GM12875 (cell line): ENCODE data around the gene KIRREL1.

Experiments
- H3K4me3 ChIP-seq: one replicate; pipeline ENCODE4 v1.5.1; 2011; ENCODE audit warnings: low read depth, low read length, control low read depth
- TF ChIP-seq, protein P1 (sequence below): IDR thresholded peaks from 2 replicates; pipeline ENCODE4 v1.5.1; 2011; ENCODE audit warnings: low read depth, mild to moderate bottlenecking, control low read depth, inconsistent platforms, low read length, moderate library complexity, borderline replicate concordance; ENCODE audit not compliant: insufficient read depth

The KIRREL1 gene

GRCh38 chr1:158043232-158043631 is 49.8 kb downstream of the KIRREL1 start:
- TF ChIP-seq, protein P1, sequence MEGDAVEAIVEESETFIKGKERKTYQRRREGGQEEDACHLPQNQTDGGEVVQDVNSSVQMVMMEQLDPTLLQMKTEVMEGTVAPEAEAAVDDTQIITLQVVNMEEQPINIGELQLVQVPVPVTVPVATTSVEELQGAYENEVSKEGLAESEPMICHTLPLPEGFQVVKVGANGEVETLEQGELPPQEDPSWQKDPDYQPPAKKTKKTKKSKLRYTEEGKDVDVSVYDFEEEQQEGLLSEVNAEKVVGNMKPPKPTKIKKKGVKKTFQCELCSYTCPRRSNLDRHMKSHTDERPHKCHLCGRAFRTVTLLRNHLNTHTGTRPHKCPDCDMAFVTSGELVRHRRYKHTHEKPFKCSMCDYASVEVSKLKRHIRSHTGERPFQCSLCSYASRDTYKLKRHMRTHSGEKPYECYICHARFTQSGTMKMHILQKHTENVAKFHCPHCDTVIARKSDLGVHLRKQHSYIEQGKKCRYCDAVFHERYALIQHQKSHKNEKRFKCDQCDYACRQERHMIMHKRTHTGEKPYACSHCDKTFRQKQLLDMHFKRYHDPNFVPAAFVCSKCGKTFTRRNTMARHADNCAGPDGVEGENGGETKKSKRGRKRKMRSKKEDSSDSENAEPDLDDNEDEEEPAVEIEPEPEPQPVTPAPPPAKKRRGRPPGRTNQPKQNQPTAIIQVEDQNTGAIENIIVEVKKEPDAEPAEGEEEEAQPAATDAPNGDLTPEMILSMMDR, result no peak
- no peak overlapping the region for H3K4me3 ChIP-seq

DNA sequence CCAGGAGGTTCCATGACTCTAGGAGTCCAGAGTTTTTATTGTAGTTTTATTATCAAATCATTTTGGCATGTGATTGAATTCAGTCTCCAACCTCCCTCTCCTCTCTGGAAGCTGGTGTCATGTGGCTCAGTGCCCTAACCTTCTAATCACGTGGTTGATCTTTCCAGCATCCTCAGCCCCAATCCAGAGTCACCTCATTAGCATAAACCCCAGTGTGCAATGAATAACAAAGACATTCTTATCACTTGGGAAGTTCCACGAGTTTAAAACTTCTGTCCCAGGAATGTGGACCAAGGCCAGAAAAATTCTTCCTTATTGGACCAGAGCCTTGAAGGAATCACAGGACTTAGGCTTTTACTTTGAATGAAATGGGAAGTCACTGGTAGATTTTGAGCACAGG is 52.2 kb downstream of the KIRREL1 start:
- TF ChIP-seq, protein P1, result no peak
- H3K4me3 ChIP-seq, result no peak overlapping the region

DNA sequence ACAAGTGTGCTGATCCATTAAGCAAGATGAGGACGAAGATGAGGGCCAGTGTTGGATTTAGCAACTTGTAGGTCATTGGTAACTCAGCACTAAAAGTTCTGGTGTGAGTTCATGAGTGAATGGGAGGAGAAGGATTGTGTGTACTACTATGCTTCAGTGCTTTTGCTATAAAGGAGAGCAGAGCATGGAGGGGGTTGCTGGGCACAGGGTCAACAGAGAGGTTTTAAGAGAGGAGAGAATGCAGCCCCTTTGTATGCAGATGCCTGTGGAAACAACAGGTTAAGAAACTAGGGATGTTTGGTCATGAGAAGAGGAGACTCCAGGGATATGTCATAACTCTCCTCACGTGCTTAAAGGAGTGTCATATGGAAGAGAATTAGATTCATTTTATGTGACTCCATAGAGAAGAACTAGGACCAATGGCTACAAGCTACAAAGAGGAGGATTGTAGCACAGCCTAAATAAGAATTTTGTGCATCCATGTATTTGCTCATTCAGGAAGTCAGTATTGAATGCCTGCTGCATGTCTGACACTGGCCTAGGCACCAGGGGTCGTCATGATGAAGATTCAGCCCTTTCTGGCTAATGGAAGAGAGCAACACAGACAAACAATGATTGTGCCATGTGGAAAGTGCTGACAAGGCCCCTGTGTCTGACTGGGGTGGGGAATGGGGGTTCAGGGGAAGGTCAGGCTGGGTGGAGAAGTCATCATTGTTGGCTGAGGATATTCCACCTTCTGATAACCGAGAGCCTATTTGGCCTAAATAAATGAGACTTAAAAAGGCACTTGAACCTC is 53.5 kb downstream of the KIRREL1 start:
- H3K4me3 ChIP-seq, result no peak overlapping the region
- TF ChIP-seq, protein P1, result no peak

GRCh38 chr1:158048371-158049067 is 55.1 kb downstream of the KIRREL1 start:
- H3K4me3 ChIP-seq, result no peak overlapping the region
- TF ChIP-seq, protein P1, result no peak

DNA sequence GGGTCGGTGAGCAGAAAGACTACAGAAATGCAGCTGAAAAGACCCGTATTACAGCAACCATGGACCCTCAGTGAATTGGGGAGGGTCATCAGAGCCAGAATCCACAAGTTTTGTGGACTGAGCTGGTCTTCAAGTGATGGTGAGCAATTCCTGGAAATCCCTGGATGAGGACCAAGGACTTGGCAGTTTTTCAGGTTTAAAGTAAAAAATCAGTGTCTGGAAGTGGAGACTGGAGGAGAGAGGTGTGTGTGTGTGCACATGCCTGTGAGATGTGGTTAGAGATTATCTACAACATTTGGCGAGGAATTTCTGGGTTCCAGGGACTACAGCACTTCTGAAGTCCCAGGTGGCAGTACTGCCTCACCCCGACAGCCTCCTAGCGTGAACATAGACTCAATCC is 56.4 kb downstream of the KIRREL1 start:
- no peak overlapping the region for H3K4me3 ChIP-seq
- TF ChIP-seq, protein P1, result no peak

- no peak overlapping the region for H3K4me3 ChIP-seq
- TF ChIP-seq, protein P1, result no peak
Observed at GRCh38 chr1:158053276-158053675, 59.8 kb downstream of the KIRREL1 start.

GRCh38 chr1:158054721-158055120 is 61.3 kb downstream of the KIRREL1 start:
- TF ChIP-seq, protein P1, result no peak
- H3K4me3 ChIP-seq, result no peak overlapping the region
